ENCODE data around the gene PVALEF.

DNA sequence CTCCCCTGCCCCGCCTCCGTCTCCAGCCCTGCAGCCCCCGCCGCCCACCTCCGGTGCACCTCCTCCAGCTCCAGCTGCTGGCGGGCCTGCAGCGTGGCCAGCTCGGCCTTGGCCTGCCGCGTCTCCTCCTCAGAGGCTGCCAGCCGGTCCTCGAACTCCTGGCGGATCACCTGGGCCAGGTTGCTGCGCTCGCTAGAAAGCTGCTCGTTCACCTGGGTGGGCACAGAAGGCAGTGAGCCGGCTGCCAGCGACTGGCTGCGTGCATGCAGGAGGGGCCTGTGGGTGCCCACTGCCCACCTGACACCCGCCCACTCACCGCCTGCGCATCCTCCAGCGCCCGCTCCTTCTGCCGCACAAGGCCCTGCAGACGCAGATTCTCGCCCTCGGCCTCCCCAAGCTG lies 25.3 kb downstream of the PVALEF start:
- no peak for TF ChIP-seq CTCF (IDR thresholded peaks at IDR 0.05)
- TF ChIP-seq POLR2A (IDR thresholded peaks at IDR 0.05): no peak
- TF ChIP-seq EP300 (IDR thresholded peaks at IDR 0.05): no peak
